Liver (tissue), 9 donors: ENCODE measurements around the gene EFCAB11. TPM values are rescaled to one million over a fixed set of nuclear protein-coding genes. Genes with fewer than 3 reads are reported as not detected.

Source experiments
- DNase-seq: peaks from one replicate; pipeline ENCODE4 v3.0.0-alpha.2; 2017; ENCODE audit warnings: low spot score
- H3K27ac ChIP-seq, 2 donors: one replicate each; pipeline ENCODE4 v1.7.0; 2013; ENCODE audit warnings: inconsistent platforms in 2 of 2, low read length in 2 of 2, control low read depth in 1 of 2, low read depth in 1 of 2, mild to moderate bottlenecking in 1 of 2
- H3K27me3 ChIP-seq, 4 donors: one replicate each; pipeline versions ENCODE4 v1.6.1 to v1.7.0; 2013; ENCODE audit warnings: low read length in 3 of 4, inconsistent platforms in 1 of 4, mild to moderate bottlenecking in 1 of 4, moderate library complexity in 1 of 4; ENCODE audit not compliant: control insufficient read depth in 4 of 4, insufficient read depth in 4 of 4
- H3K36me3 ChIP-seq, 4 donors: one replicate each; pipeline versions ENCODE4 v1.6.1 to v1.7.0; 2013; ENCODE audit warnings: low read length in 3 of 4, mild to moderate bottlenecking in 3 of 4, low read depth in 1 of 4, moderate library complexity in 1 of 4; ENCODE audit not compliant: control insufficient read depth in 4 of 4, insufficient read depth in 3 of 4
- H3K4me1 ChIP-seq, 4 donors: one replicate each; pipeline versions ENCODE4 v1.6.1 to v1.7.0; 2013; ENCODE audit warnings: low read length in 3 of 4, mild to moderate bottlenecking in 3 of 4, moderate library complexity in 1 of 4; ENCODE audit not compliant: control insufficient read depth in 4 of 4, insufficient read depth in 4 of 4
- H3K4me3 ChIP-seq, 3 donors: one replicate each; pipeline versions ENCODE4 v1.6.1 to v1.7.0; 2013; ENCODE audit warnings: low read length in 3 of 3, control low read depth in 1 of 3, low read depth in 1 of 3, mild to moderate bottlenecking in 1 of 3
- H3K9ac ChIP-seq, 2 donors: one replicate each; pipeline ENCODE4 v1.7.0; 2013; ENCODE audit warnings: low read length in 2 of 2, mild to moderate bottlenecking in 2 of 2, moderate library complexity in 2 of 2, control low read depth in 1 of 2, low read depth in 1 of 2
- H3K9me3 ChIP-seq, 4 donors: one replicate each; pipeline versions ENCODE4 v1.6.1 to v1.7.0; 2013; ENCODE audit warnings: low read length in 3 of 4; ENCODE audit not compliant: control insufficient read depth in 4 of 4
- EGR1 ChIP-seq, 2 donors: IDR thresholded peaks; 2 replicates each; pipeline ENCODE4 v1.6.1; 2016 to 2018; ENCODE audit warnings: antibody characterized with exemption in 2 of 2, low read depth in 2 of 2
- FOXA2 ChIP-seq: IDR thresholded peaks from 2 replicates; pipeline ENCODE4 v1.6.1; 2016; ENCODE audit warnings: antibody characterized with exemption
- GABPA ChIP-seq, 2 donors: IDR thresholded peaks in 1 of 2; conservative IDR thresholded peaks in 1 of 2; 2 replicates each; pipeline ENCODE4 v1.6.1; 2016; ENCODE audit warnings: antibody characterized with exemption in 2 of 2, mild to moderate bottlenecking in 1 of 2, moderate library complexity in 1 of 2
- HNF4A ChIP-seq, 2 donors: conservative IDR thresholded peaks; 2 replicates each; pipeline ENCODE4 v1.6.1; 2016; ENCODE audit warnings: antibody characterized with exemption in 2 of 2, mild to moderate bottlenecking in 2 of 2
- JUND ChIP-seq, 2 donors: IDR thresholded peaks; 2 replicates each; pipeline ENCODE4 v1.6.1; 2016; ENCODE audit warnings: antibody characterized with exemption in 2 of 2
- RAD21 ChIP-seq, 2 donors: IDR thresholded peaks; 2 replicates each; pipeline ENCODE4 v1.6.1; 2016; ENCODE audit warnings: antibody characterized with exemption in 2 of 2, mild to moderate bottlenecking in 2 of 2
- RXRA ChIP-seq, 2 donors: IDR thresholded peaks; 2 replicates each; pipeline ENCODE4 v1.6.1; 2017 to 2018; ENCODE audit warnings: antibody characterized with exemption in 2 of 2, mild to moderate bottlenecking in 1 of 2
- TAF1 ChIP-seq: conservative IDR thresholded peaks from 2 replicates; pipeline ENCODE4 v1.6.1; 2016; ENCODE audit warnings: antibody characterized with exemption, mild to moderate bottlenecking
- YY1 ChIP-seq: IDR thresholded peaks from 2 replicates; pipeline ENCODE4 v1.6.1; 2016; ENCODE audit warnings: antibody characterized with exemption, mild to moderate bottlenecking
- WGBS: extraction: QIAGEN DNeasy Blood & Tissue Kit; methylation state at CpG from one replicate; pipeline ENCODE4 v1.1.7; 2013; 5-methylcytosine and 5-hydroxymethylcytosine counted together
- polyA plus RNA-seq, 2 donors: library from polyadenylated mRNA; stranded (reverse) in 1 of 2; unstranded in 1 of 2; fragments of 200-250 nt in 1 of 2; fragments of >200 nt in 1 of 2; fragmentation: Nextera tagmentation in 1 of 2; extraction: Ambion mirVana in 1 of 2; gene quantifications; one replicate each; pipeline versions ENCODE4 v1.2.1 to v1.2.3, GENCODE V29; 2013 to 2015
- total RNA-seq, 2 donors: library from RNA; depleted of rRNA; stranded (reverse); fragments of >200 nt; gene quantifications; one replicate each; pipeline ENCODE4 v1.2.3, GENCODE V29; 2014
- TF ChIP-seq, protein P1 (sequence below): fragments of 150-350 bp; IDR thresholded peaks from 2 replicates; pipeline ENCODE4 v1.5.1; 2017; ENCODE audit warnings: improper control_type of control experiment, low read depth, low read length; ENCODE audit not compliant: missing input control
- TF ChIP-seq, protein P2 (sequence below): IDR thresholded peaks from 2 replicates; pipeline ENCODE4 v1.6.1; 2016; ENCODE audit warnings: antibody characterized with exemption
- TF ChIP-seq, protein P3 (sequence below): IDR thresholded peaks from 2 replicates; pipeline ENCODE4 v1.6.1; 2016; ENCODE audit warnings: antibody characterized with exemption, mild to moderate bottlenecking
- donor health status: healthy.
- donor health status: healthy.
- donor health status: healthy.
- donor health status: healthy.
- donor health status: healthy.

EFCAB11 gene
- total and polyA plus RNA-seq, 4 donors: 2.1 to 4.7 (median 3.4) TPM

DNA sequence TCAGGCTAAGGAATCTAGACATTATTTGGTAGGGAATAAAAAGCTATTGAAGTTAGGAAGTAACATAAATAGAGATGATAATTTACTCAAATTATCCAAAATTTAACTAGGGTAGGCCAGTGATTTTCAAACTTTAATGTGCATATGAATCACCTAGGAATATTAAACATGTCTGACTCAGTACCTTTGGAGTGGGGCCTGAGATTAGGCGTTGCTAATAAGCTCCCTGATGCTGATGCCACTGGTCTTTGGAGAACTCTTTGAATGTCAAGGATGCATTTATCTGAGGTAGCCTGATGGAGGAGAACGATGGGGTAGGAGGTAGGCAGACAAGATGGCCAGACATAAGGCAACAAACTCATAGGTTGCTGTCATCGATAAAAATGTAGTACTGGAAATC is 33.2 kb downstream of the EFCAB11 start:
- Histone ChIP-seq H3K9ac (no peak overlapping the region), H3K4me3 (no peak overlapping the region), H3K4me1 (peaks cover 0 to 12% (median 6%) of the 10 kb centered on the region in 4 donors), H3K36me3 (no peaks in the 10 kb centered on the region), H3K27me3 (no peaks in the 10 kb centered on the region), H3K27ac (no peak overlapping the region), H3K9me3 (no peaks in the 10 kb centered on the region)
- no peak for DNase-seq
- WGBS: 98% methylated on average over 3 of the region's 3 CpGs
- no peak for TF ChIP-seq RAD21 (IDR thresholded peaks at IDR 0.05)
- no peak for TF ChIP-seq RXRA (IDR thresholded peaks at IDR 0.05)
- TF ChIP-seq, protein P1, sequence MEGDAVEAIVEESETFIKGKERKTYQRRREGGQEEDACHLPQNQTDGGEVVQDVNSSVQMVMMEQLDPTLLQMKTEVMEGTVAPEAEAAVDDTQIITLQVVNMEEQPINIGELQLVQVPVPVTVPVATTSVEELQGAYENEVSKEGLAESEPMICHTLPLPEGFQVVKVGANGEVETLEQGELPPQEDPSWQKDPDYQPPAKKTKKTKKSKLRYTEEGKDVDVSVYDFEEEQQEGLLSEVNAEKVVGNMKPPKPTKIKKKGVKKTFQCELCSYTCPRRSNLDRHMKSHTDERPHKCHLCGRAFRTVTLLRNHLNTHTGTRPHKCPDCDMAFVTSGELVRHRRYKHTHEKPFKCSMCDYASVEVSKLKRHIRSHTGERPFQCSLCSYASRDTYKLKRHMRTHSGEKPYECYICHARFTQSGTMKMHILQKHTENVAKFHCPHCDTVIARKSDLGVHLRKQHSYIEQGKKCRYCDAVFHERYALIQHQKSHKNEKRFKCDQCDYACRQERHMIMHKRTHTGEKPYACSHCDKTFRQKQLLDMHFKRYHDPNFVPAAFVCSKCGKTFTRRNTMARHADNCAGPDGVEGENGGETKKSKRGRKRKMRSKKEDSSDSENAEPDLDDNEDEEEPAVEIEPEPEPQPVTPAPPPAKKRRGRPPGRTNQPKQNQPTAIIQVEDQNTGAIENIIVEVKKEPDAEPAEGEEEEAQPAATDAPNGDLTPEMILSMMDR: no peak
- TF ChIP-seq, protein P2, sequence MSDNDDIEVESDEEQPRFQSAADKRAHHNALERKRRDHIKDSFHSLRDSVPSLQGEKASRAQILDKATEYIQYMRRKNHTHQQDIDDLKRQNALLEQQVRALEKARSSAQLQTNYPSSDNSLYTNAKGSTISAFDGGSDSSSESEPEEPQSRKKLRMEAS: no peak
- TF ChIP-seq FOXA2: no peak
- no peak for TF ChIP-seq GABPA (IDR thresholded peaks at IDR 0.05 in 1 of 2, conservative IDR thresholded peaks at IDR 0.05 in 1 of 2)
- no peak for TF ChIP-seq HNF4A (conservative IDR thresholded peaks at IDR 0.05)
- TF ChIP-seq EGR1 (IDR thresholded peaks at IDR 0.05; ENCODE audit: low read depth in 2 of 2): no peak
- TF ChIP-seq JUND (IDR thresholded peaks at IDR 0.05): no peak

DNA sequence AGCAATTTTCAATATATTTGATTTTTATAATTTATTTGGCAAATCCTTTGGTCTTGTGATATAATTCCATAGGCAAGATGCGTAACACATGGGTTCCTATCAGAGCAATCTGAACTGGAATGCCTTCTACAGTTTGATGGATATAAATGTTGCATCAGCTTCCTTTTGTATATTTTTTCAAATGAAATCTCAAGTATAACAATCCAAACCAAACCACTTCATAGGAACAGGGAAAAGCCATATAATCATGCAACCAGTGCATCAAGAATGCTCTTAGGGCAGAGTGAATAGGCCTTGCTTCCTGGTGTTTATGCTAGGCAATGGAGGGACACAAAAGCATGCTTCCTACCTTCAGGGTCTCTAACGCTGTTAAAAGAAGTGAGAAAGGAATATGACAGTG is 34.5 kb downstream of the EFCAB11 start:
- TF ChIP-seq HNF4A (conservative IDR thresholded peaks at IDR 0.05) (no peak), TAF1 (no peak), GABPA (IDR thresholded peaks at IDR 0.05 in 1 of 2, conservative IDR thresholded peaks at IDR 0.05 in 1 of 2) (no peak), YY1 (no peak)
- TF ChIP-seq, protein P2: no peak
- TF ChIP-seq, protein P3, sequence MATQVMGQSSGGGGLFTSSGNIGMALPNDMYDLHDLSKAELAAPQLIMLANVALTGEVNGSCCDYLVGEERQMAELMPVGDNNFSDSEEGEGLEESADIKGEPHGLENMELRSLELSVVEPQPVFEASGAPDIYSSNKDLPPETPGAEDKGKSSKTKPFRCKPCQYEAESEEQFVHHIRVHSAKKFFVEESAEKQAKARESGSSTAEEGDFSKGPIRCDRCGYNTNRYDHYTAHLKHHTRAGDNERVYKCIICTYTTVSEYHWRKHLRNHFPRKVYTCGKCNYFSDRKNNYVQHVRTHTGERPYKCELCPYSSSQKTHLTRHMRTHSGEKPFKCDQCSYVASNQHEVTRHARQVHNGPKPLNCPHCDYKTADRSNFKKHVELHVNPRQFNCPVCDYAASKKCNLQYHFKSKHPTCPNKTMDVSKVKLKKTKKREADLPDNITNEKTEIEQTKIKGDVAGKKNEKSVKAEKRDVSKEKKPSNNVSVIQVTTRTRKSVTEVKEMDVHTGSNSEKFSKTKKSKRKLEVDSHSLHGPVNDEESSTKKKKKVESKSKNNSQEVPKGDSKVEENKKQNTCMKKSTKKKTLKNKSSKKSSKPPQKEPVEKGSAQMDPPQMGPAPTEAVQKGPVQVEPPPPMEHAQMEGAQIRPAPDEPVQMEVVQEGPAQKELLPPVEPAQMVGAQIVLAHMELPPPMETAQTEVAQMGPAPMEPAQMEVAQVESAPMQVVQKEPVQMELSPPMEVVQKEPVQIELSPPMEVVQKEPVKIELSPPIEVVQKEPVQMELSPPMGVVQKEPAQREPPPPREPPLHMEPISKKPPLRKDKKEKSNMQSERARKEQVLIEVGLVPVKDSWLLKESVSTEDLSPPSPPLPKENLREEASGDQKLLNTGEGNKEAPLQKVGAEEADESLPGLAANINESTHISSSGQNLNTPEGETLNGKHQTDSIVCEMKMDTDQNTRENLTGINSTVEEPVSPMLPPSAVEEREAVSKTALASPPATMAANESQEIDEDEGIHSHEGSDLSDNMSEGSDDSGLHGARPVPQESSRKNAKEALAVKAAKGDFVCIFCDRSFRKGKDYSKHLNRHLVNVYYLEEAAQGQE: no peak
- TF ChIP-seq, protein P1: no peak
- 95% methylated on average over 2 of the region's 2 CpGs for WGBS

More for the DNA sequence above, 34.5 kb downstream of the EFCAB11 start:
- DNase-seq: no peak
- H3K4me3 ChIP-seq: no peak overlapping the region
- no peaks in the 10 kb centered on the region for H3K9me3 ChIP-seq
- no peak overlapping the region for H3K27ac ChIP-seq
- H3K27me3 ChIP-seq: no peaks in the 10 kb centered on the region
- peaks cover 0 to 14% (median 7%) of the 10 kb centered on the region in 4 donors for H3K4me1 ChIP-seq
- H3K9ac ChIP-seq: no peak overlapping the region
- no peaks in the 10 kb centered on the region for H3K36me3 ChIP-seq
